HCT116 (cell line): ENCODE measurements around the gene POLR3C. TPM values are rescaled to one million over a fixed set of nuclear protein-coding genes. Genes with fewer than 3 reads are reported as not detected.

Experiments used
- ATAC-seq: fragments of 200-7000 bp; cut with Tn5 transposase; 2 replicates; pipeline ENCODE4 v1.9.1; 2020; ENCODE audit warnings: mild to moderate bottlenecking, moderate library complexity
- BruUV-seq: library from RNA; stranded (reverse); fragments of 400-500 nt; replicated peaks from 2 replicates; lab custom pipeline; 2021; lab: Mats Ljungman, UMichigan
- CTCF ChIA-PET: fragments of 300-600 bp; sonication (Branson Sonifier 250); formaldehyde crosslinking; loops from one replicate; lab custom pipeline; 2021; ENCODE audit warnings: antibody characterized with exemption; lab: Charles Lee
- POLR2A ChIA-PET: fragments of 300-600, 350-600 bp; sonication (Branson Sonifier 250); formaldehyde crosslinking; loops from one replicate; lab custom pipeline; 2021; ENCODE audit warnings: antibody characterized with exemption; lab: Charles Lee
- RAD21 ChIA-PET, 2 experiments: fragments of 300-600 bp; sonication (Branson Sonifier 250); formaldehyde crosslinking; loops; one replicate each; lab custom pipeline; 2023; ENCODE audit warnings: low total read pairs in 2 of 2; ENCODE audit not compliant: uncharacterized antibody in 2 of 2, unreplicated experiment in 2 of 2, low non-redundant PET in 1 of 2; lab: Charles Lee
- DNase-seq: peaks from one replicate; pipeline ENCODE4 v3.0.0-alpha.2; 2010; ENCODE audit warnings: low read depth, low spot score
- H2AFZ ChIP-seq: fragments of 200-600 bp; shearing (Covaris generic), sonication (generic); 2 replicates; pipeline ENCODE4 v1.6.1; 2017; ENCODE audit warnings: low read depth, mixed run types, mixed read lengths, antibody characterized with exemption, low read length; ENCODE audit not compliant: poor library complexity, severe bottlenecking
- H3K27ac ChIP-seq: 2 replicates; pipeline ENCODE4 v1.5.1; 2012; ENCODE audit warnings: low read depth, low read length
- H3K27me3 ChIP-seq: fragments of 200-600 bp; sonication (generic); 2 replicates; pipeline ENCODE4 v1.6.1; 2016; ENCODE audit warnings: mixed run types, low read length, mixed read lengths; ENCODE audit not compliant: insufficient read depth
- H3K36me3 ChIP-seq, 2 experiments: fragments of 200-500 bp in 1 of 2; fragments of 200-600 bp in 1 of 2; sonication (Bioruptor generic) in 1 of 2; sonication (generic) in 1 of 2; 2 replicates each; pipeline versions ENCODE4 v1.5.1 to v1.6.1; 2014 to 2016; ENCODE audit warnings: low read length in 2 of 2, inconsistent platforms in 1 of 2, mixed read lengths in 1 of 2, mixed run types in 1 of 2; ENCODE audit not compliant: insufficient read depth in 2 of 2, control insufficient read depth in 1 of 2
- H3K4me1 ChIP-seq, 2 experiments: fragments of 200-600 bp in 1 of 2; sonication (generic) in 1 of 2; 2 replicates each; pipeline versions ENCODE4 v1.5.1 to v1.6.1; 2012 to 2017; ENCODE audit warnings: low read length in 2 of 2, inconsistent platforms in 1 of 2, mild to moderate bottlenecking in 1 of 2, mixed read lengths in 1 of 2, mixed run types in 1 of 2, moderate library complexity in 1 of 2; ENCODE audit not compliant: insufficient read depth in 2 of 2, control insufficient read depth in 1 of 2
- H3K4me2 ChIP-seq: fragments of 200-600 bp; sonication (generic); 2 replicates; pipeline ENCODE4 v1.6.1; 2017; ENCODE audit warnings: mixed run types, low read length, mixed read lengths
- H3K4me3 ChIP-seq, 2 experiments: fragments of 200-600 bp in 1 of 2; sonication (generic) in 1 of 2; replicated peaks in 1 of 2; 2 replicates each; pipeline ENCODE4 v1.5.1; 2011 to 2016; ENCODE audit warnings: low read length in 2 of 2, control low read depth in 1 of 2, low read depth in 1 of 2, mild to moderate bottlenecking in 1 of 2, mixed read lengths in 1 of 2, mixed run types in 1 of 2
- H3K79me2 ChIP-seq: fragments of 200-600 bp; sonication (generic); 2 replicates; pipeline ENCODE4 v1.6.1; 2017; ENCODE audit warnings: mild to moderate bottlenecking, mixed run types, low read length, moderate library complexity, mixed read lengths; ENCODE audit not compliant: insufficient read depth
- H3K9ac ChIP-seq: fragments of 200-600 bp; sonication (generic); 2 replicates; pipeline ENCODE4 v1.6.1; 2016; ENCODE audit warnings: low read length, mixed read lengths
- H3K9me2 ChIP-seq: fragments of 200-600 bp; sonication (generic), shearing (Covaris generic); 2 replicates; pipeline ENCODE4 v1.6.1; 2017; ENCODE audit warnings: mixed run types, mild to moderate bottlenecking, moderate library complexity; ENCODE audit not compliant: insufficient read depth
- H3K9me3 ChIP-seq, 2 experiments: fragments of 200-500 bp in 1 of 2; fragments of 200-600 bp in 1 of 2; sonication (Bioruptor generic) in 1 of 2; sonication (generic) in 1 of 2; 2 replicates each; pipeline ENCODE4 v1.6.1; 2014 to 2017; ENCODE audit warnings: low read length in 2 of 2, mixed read lengths in 2 of 2, inconsistent platforms in 1 of 2, low read depth in 1 of 2, mild to moderate bottlenecking in 1 of 2, mixed run types in 1 of 2, moderate library complexity in 1 of 2; ENCODE audit not compliant: control insufficient read depth in 1 of 2, insufficient read depth in 1 of 2
- H4K20me1 ChIP-seq: fragments of 200-600 bp; sonication (generic), shearing (Covaris generic); 2 replicates; pipeline ENCODE4 v1.6.1; 2017; ENCODE audit warnings: mixed run types, mild to moderate bottlenecking, moderate library complexity; ENCODE audit not compliant: insufficient read depth
- CBX3 ChIP-seq: IDR thresholded peaks from 2 replicates; pipeline ENCODE4 v1.6.1; 2012; ENCODE audit warnings: low read depth
- CEBPB ChIP-seq: IDR thresholded peaks from 2 replicates; pipeline ENCODE4 v1.6.1; 2012; ENCODE audit warnings: low read depth
- EGR1 ChIP-seq: IDR thresholded peaks from 2 replicates; pipeline ENCODE4 v1.6.1; 2012; ENCODE audit warnings: low read depth
- ELF1 ChIP-seq: IDR thresholded peaks from 2 replicates; pipeline ENCODE4 v1.6.1; 2012; ENCODE audit warnings: low read depth, borderline replicate concordance
- EZH2 ChIP-seq: fragments of 200-600 bp; sonication (generic); IDR thresholded peaks from 2 replicates; pipeline ENCODE4 v1.6.1; 2017; ENCODE audit warnings: antibody characterized with exemption, mixed run types
- EZH2phosphoT487 ChIP-seq: fragments of 200-600 bp; IDR thresholded peaks from 2 replicates; pipeline ENCODE4 v1.6.1; 2018; ENCODE audit warnings: antibody characterized with exemption, borderline replicate concordance
- FOSL1 ChIP-seq: IDR thresholded peaks from 2 replicates; pipeline ENCODE4 v1.6.1; 2012; ENCODE audit warnings: low read depth
- JUND ChIP-seq: IDR thresholded peaks from 2 replicates; pipeline ENCODE4 v1.6.1; 2012
- POLR2A ChIP-seq: IDR thresholded peaks from 2 replicates; pipeline ENCODE4 v1.7.0; 2011; ENCODE audit warnings: borderline replicate concordance; ENCODE audit not compliant: insufficient read depth, insufficient read length; ENCODE audit errors: extremely low read depth
- POLR2AphosphoS5 ChIP-seq: IDR thresholded peaks from 2 replicates; pipeline ENCODE4 v1.6.1; 2011; ENCODE audit warnings: mild to moderate bottlenecking, low read depth, low read length, moderate library complexity
- RAD21 ChIP-seq: IDR thresholded peaks from 2 replicates; pipeline ENCODE4 v1.6.1; 2012; ENCODE audit warnings: low read depth, mild to moderate bottlenecking
- SIN3A ChIP-seq: IDR thresholded peaks from 2 replicates; pipeline ENCODE4 v1.6.1; 2012; ENCODE audit warnings: low read depth
- SP1 ChIP-seq: IDR thresholded peaks from 2 replicates; pipeline ENCODE4 v1.6.1; 2012; ENCODE audit warnings: low read depth
- TCF7L2 ChIP-seq: IDR thresholded peaks from 2 replicates; pipeline ENCODE4 v1.7.0; 2011; ENCODE audit warnings: borderline replicate concordance, inconsistent platforms; ENCODE audit not compliant: insufficient read depth, insufficient read length; ENCODE audit errors: extremely low read depth
- YY1 ChIP-seq: IDR thresholded peaks from 2 replicates; pipeline ENCODE4 v1.6.1; 2011; ENCODE audit warnings: low read length, low read depth, moderate library complexity, mild to moderate bottlenecking; ENCODE audit not compliant: insufficient replicate concordance; ENCODE audit errors: extremely low read depth
- ZFX ChIP-seq: fragments of 450-650 bp; IDR thresholded peaks from 2 replicates; pipeline ENCODE4 v1.6.1; 2017
- ZNF274 ChIP-seq: fragments of 200-500 bp; sonication (Bioruptor generic); IDR thresholded peaks from 2 replicates; pipeline ENCODE4 v1.6.1; 2014; ENCODE audit warnings: mild to moderate bottlenecking, low read depth, low read length, inconsistent platforms
- intact Hi-C: fragments of 100-400 bp; cut with micrococcal nuclease; formaldehyde crosslinking; loops from 2 replicates; pipeline ENCODE4 v1.10.0; 2022
- total RNA-seq: library from RNA; stranded (reverse); gene quantifications from one replicate; pipeline ENCODE4 v1.2.1, GENCODE V29; 2021; ENCODE audit not compliant: unreplicated experiment
- TF ChIP-seq, protein P1 (sequence below): IDR thresholded peaks from 2 replicates; pipeline ENCODE4 v1.6.1; 2012
- TF ChIP-seq, protein P2 (sequence below): IDR thresholded peaks from 2 replicates; pipeline ENCODE4 v1.6.1; 2012
- TF ChIP-seq, protein P3 (sequence below): IDR thresholded peaks from 2 replicates; pipeline ENCODE4 v1.6.1; 2011; ENCODE audit warnings: mild to moderate bottlenecking, low read length, moderate library complexity; ENCODE audit not compliant: insufficient replicate concordance; ENCODE audit errors: extremely low read depth

Gene POLR3C
- total RNA-seq, 1 experiment from 2014 or later: 25.4 TPM

DNA sequence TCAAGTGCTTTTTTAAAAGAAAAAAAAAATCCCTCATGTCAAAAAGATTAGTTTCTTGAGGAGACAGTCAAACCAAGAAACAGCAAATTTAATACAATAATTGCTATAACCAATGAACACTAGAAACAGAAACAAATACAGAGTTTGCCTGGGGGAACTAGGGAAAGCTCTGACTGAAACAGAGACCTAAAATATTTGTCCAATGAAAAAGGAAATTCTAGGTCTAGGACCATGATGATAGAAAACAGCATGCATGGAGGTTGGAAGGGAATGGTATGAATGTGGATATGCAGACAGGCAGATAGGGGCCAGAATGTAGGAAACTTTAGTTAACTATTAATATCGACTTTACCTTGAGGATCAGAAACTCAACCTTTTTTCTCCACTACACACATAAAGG lies 31.5 kb upstream of the POLR3C start:
- Histone ChIP-seq H3K79me2 (peaks cover 21% of the 10 kb centered on the region), H3K27ac (no peak overlapping the region), H3K9me2 (no peaks in the 10 kb centered on the region), H3K4me3 (no peak overlapping the region)
- ChIA-PET CTCF (no interaction called here), POLR2A (no interaction called here)
- TF ChIP-seq CEBPB (no peak), YY1 (no peak), FOSL1 (no peak), CBX3 (no peak), RAD21 (no peak), EZH2phosphoT487 (no peak), SP1 (no peak), ZNF274 (no peak), JUND (no peak), SIN3A (no peak), ZFX (no peak), POLR2A (no peak), EZH2 (no peak), POLR2AphosphoS5 (no peak), TCF7L2 (no peak), EGR1 (no peak), ELF1 (no peak)
- TF ChIP-seq, protein P1, sequence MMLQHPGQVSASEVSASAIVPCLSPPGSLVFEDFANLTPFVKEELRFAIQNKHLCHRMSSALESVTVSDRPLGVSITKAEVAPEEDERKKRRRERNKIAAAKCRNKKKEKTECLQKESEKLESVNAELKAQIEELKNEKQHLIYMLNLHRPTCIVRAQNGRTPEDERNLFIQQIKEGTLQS: no peak
- TF ChIP-seq, protein P2, sequence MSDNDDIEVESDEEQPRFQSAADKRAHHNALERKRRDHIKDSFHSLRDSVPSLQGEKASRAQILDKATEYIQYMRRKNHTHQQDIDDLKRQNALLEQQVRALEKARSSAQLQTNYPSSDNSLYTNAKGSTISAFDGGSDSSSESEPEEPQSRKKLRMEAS: no peak
- TF ChIP-seq, protein P3, sequence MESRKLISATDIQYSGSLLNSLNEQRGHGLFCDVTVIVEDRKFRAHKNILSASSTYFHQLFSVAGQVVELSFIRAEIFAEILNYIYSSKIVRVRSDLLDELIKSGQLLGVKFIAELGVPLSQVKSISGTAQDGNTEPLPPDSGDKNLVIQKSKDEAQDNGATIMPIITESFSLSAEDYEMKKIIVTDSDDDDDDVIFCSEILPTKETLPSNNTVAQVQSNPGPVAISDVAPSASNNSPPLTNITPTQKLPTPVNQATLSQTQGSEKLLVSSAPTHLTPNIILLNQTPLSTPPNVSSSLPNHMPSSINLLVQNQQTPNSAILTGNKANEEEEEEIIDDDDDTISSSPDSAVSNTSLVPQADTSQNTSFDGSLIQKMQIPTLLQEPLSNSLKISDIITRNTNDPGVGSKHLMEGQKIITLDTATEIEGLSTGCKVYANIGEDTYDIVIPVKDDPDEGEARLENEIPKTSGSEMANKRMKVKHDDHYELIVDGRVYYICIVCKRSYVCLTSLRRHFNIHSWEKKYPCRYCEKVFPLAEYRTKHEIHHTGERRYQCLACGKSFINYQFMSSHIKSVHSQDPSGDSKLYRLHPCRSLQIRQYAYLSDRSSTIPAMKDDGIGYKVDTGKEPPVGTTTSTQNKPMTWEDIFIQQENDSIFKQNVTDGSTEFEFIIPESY: no peak
- TF ChIP-seq, all 23 proteins: peak for 0
- ATAC-seq (no peak), DNase-seq (no peak)
- no peaks in the 10 kb centered on the region for H3K36me3 ChIP-seq
- H2AFZ ChIP-seq: no peak overlapping the region
- RAD21 ChIA-PET: no interaction called here
- BruUV-seq: no TSS peak
- H3K9ac ChIP-seq: no peak overlapping the region
- no peaks in the 10 kb centered on the region for H4K20me1 ChIP-seq
- H3K27me3 ChIP-seq: no peaks in the 10 kb centered on the region
- intact Hi-C loops: no loop called here
- H3K4me1 ChIP-seq: no peaks in the 10 kb centered on the region
- no peak overlapping the region for H3K4me2 ChIP-seq
- peaks cover 0 to 6% of the 10 kb centered on the region in 2 experiments; a peak in 2 of 4 replicates for H3K9me3 ChIP-seq
